ENCODE data around the gene ISL2. TPM values are rescaled to one million over a fixed set of nuclear protein-coding genes. Genes with fewer than 3 reads are reported as not detected.

ISL2 gene
- total and polyA plus RNA-seq, 4 donors, result 0.03 to 0.14 TPM; not detected in 2

- no peak for TF ChIP-seq MAX (IDR thresholded peaks at IDR 0.05)
- no peak for TF ChIP-seq FOXA1 (IDR thresholded peaks at IDR 0.05)
- TF ChIP-seq, protein P1, sequence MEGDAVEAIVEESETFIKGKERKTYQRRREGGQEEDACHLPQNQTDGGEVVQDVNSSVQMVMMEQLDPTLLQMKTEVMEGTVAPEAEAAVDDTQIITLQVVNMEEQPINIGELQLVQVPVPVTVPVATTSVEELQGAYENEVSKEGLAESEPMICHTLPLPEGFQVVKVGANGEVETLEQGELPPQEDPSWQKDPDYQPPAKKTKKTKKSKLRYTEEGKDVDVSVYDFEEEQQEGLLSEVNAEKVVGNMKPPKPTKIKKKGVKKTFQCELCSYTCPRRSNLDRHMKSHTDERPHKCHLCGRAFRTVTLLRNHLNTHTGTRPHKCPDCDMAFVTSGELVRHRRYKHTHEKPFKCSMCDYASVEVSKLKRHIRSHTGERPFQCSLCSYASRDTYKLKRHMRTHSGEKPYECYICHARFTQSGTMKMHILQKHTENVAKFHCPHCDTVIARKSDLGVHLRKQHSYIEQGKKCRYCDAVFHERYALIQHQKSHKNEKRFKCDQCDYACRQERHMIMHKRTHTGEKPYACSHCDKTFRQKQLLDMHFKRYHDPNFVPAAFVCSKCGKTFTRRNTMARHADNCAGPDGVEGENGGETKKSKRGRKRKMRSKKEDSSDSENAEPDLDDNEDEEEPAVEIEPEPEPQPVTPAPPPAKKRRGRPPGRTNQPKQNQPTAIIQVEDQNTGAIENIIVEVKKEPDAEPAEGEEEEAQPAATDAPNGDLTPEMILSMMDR (IDR thresholded peaks at IDR 0.05; ENCODE audit: low read depth, low read length, missing input control), result no peak
- H3K9ac ChIP-seq (ENCODE audit: low read depth in 1 of 2, low read length in 2 of 2), result no peak overlapping the region
- no peak overlapping the region for H3K4me3 ChIP-seq (ENCODE audit: low read depth in 1 of 3, low read length in 3 of 3)
- no peaks in the 10 kb centered on the region for H3K4me1 ChIP-seq (ENCODE audit: control insufficient read depth in 4 of 4, insufficient read depth in 4 of 4, low read length in 3 of 4)
- no peaks in the 10 kb centered on the region for H3K36me3 ChIP-seq (ENCODE audit: control insufficient read depth in 4 of 4, insufficient read depth in 3 of 4, low read depth in 1 of 4, low read length in 3 of 4)
- no peak for DNase-seq (ENCODE audit: low spot score)
- no peaks in the 10 kb centered on the region for H3K9me3 ChIP-seq (ENCODE audit: control insufficient read depth in 4 of 4, low read length in 3 of 4)
- no peaks in the 10 kb centered on the region for H3K27me3 ChIP-seq (ENCODE audit: control insufficient read depth in 4 of 4, insufficient read depth in 4 of 4, low read length in 3 of 4)
- no peak overlapping the region for H3K27ac ChIP-seq (ENCODE audit: low read depth in 1 of 2, low read length in 2 of 2)
Measured at GRCh38 chr15:76390571-76390970, 54.0 kb downstream of the ISL2 start.

- no peaks in the 10 kb centered on the region for H3K27me3 ChIP-seq (ENCODE audit: control insufficient read depth in 4 of 4, insufficient read depth in 4 of 4, low read length in 3 of 4)
- WGBS, result 93% methylated on average over 3 of the region's 3 CpGs
Measured at GRCh38 chr15:76391309-76391708, 54.7 kb downstream of the ISL2 start.

More at GRCh38 chr15:76391309-76391708, 54.7 kb downstream of the ISL2 start:
- Histone ChIP-seq H3K4me3 (ENCODE audit: low read depth in 1 of 3, low read length in 3 of 3) (no peak overlapping the region), H3K36me3 (ENCODE audit: control insufficient read depth in 4 of 4, insufficient read depth in 3 of 4, low read depth in 1 of 4, low read length in 3 of 4) (no peaks in the 10 kb centered on the region), H3K9ac (ENCODE audit: low read depth in 1 of 2, low read length in 2 of 2) (no peak overlapping the region), H3K4me1 (ENCODE audit: control insufficient read depth in 4 of 4, insufficient read depth in 4 of 4, low read length in 3 of 4) (no peaks in the 10 kb centered on the region), H3K27ac (ENCODE audit: low read depth in 1 of 2, low read length in 2 of 2) (no peak overlapping the region), H3K9me3 (ENCODE audit: control insufficient read depth in 4 of 4, low read length in 3 of 4) (no peaks in the 10 kb centered on the region)
- DNase-seq (ENCODE audit: low spot score), result no peak
- TF ChIP-seq HNF4A (conservative IDR thresholded peaks at IDR 0.05) (no peak), HNF4G (IDR thresholded peaks at IDR 0.05) (no peak), SP1 (IDR thresholded peaks at IDR 0.05) (no peak), MAX (IDR thresholded peaks at IDR 0.05) (no peak), NR2F2 (IDR thresholded peaks at IDR 0.05) (no peak), JUND (IDR thresholded peaks at IDR 0.05) (no peak), ZBTB33 (IDR thresholded peaks at IDR 0.05) (no peak), ATF3 (IDR thresholded peaks at IDR 0.05) (no peak), RXRA (IDR thresholded peaks at IDR 0.05) (no peak)
- TF ChIP-seq, protein P2, sequence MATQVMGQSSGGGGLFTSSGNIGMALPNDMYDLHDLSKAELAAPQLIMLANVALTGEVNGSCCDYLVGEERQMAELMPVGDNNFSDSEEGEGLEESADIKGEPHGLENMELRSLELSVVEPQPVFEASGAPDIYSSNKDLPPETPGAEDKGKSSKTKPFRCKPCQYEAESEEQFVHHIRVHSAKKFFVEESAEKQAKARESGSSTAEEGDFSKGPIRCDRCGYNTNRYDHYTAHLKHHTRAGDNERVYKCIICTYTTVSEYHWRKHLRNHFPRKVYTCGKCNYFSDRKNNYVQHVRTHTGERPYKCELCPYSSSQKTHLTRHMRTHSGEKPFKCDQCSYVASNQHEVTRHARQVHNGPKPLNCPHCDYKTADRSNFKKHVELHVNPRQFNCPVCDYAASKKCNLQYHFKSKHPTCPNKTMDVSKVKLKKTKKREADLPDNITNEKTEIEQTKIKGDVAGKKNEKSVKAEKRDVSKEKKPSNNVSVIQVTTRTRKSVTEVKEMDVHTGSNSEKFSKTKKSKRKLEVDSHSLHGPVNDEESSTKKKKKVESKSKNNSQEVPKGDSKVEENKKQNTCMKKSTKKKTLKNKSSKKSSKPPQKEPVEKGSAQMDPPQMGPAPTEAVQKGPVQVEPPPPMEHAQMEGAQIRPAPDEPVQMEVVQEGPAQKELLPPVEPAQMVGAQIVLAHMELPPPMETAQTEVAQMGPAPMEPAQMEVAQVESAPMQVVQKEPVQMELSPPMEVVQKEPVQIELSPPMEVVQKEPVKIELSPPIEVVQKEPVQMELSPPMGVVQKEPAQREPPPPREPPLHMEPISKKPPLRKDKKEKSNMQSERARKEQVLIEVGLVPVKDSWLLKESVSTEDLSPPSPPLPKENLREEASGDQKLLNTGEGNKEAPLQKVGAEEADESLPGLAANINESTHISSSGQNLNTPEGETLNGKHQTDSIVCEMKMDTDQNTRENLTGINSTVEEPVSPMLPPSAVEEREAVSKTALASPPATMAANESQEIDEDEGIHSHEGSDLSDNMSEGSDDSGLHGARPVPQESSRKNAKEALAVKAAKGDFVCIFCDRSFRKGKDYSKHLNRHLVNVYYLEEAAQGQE (IDR thresholded peaks at IDR 0.05), result no peak
